ENCODE data around the gene MBLAC1. TPM values are rescaled to one million over a fixed set of nuclear protein-coding genes. Genes with fewer than 3 reads are reported as not detected.
A peak's percentile ranks its signal among the peaks of the same experiment; 100 is the strongest.

MBLAC1 gene
- total and polyA plus RNA-seq, 9 of the 15 experiments (the other 6 are each of a cell fraction or from before 2014, with no cell fraction given): 0.03 to 3.1 (median 0.52) TPM

DNA sequence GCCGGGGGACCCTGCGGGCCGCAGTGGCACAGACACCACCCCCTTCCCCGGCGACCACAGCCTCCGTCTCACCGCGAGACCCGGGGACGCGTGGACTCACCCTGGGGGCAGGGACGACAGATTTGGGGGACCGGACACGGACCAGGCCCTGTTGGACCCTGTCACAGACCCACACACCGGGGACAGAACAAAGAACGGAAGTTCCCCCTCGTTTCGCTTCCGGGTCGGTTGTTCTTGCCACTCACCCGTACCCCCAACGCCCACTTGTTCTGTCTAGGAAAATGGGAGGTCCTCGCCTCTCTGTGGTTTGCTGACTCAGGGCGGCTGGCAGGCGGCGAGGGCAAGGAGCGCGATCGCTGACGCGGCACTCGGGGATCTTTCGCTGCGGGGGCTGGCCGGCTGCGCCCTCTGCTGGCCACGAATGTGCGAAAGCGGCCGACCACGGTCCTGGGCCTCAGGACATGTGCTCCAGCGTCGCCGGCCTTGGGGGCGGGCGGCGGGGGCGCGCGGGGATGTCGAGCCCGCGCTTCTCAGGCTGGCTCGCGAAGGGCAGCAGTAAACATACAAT is 45.1 kb upstream of the MBLAC1 start, which contains the start of gene ZNF3 (continued):
- TF ChIP-seq, protein P1, sequence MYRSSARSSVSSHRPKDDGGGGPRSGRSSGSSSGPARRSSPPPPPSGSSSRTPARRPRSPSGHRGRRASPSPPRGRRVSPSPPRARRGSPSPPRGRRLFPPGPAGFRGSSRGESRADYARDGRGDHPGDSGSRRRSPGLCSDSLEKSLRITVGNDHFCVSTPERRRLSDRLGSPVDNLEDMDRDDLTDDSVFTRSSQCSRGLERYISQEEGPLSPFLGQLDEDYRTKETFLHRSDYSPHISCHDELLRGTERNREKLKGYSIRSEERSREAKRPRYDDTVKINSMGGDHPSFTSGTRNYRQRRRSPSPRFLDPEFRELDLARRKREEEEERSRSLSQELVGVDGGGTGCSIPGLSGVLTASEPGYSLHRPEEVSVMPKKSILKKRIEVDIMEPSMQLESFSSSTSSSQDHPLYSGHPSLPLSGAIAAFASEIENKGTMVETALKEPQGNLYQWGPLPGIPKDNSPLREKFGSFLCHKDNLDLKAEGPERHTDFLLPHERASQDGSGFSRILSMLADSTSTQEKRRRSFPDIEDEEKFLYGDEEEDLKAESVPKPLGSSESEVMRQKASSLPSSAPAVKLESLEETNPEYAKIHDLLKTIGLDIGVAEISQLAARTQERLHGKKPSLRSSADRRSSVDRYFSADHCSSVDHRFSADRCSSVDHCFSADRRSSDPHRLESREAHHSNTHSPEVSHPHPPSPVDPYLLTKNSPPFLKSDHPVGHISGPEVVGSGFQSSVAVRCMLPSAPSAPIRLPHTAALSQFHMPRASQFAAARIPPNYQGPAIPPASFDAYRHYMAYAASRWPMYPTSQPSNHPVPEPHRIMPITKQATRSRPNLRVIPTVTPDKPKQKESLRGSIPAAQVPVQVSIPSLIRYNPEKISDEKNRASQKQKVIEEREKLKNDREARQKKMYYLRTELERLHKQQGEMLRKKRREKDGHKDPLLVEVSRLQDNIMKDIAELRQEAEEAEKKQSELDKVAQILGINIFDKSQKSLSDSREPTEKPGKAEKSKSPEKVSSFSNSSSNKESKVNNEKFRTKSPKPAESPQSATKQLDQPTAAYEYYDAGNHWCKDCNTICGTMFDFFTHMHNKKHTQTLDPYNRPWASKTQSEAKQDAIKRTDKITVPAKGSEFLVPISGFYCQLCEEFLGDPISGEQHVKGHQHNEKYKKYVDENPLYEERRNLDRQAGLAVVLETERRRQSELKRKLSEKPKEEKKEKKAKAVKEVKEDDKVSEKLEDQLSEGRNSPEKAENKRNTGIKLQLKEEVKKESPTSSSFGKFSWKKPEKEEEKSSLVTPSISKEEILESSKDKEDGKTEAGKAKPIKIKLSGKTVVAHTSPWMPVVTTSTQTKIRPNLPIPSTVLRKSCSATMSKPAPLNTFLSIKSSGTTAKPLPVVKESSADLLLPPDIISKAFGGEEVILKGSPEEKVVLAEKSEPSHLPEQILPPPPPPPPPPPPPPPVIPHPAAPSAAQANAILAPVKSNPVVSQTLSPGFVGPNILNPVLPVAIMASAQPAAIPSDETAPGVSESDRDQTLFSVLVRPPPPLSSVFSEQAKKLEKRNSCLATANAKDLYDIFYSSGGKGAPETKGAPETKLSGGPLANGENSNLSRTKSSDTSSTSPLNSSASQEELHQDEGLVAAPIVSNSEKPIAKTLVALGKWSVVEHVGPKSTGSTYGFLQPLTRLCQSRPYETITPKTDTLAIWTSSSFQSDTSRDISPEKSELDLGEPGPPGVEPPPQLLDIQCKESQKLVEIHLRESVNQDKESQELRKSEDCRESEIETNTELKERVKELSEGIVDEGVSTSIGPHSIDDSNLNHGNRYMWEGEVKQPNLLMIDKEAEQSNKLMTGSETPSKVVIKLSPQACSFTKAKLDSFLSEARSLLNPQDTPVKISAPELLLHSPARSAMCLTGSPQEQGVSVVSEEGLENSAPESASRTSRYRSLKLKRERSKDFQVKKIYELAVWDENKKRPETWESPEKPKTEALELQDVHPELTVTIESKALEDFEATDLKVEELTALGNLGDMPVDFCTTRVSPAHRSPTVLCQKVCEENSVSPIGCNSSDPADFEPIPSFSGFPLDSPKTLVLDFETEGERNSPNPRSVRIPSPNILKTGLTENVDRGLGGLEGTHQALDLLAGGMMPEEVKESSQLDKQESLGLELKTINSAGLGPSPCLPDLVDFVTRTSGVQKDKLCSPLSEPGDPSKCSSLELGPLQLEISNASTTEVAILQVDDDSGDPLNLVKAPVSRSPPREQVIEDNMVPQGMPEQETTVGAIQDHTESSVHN (IDR thresholded peaks at IDR 0.05; ENCODE audit: borderline replicate concordance in 1 of 2, low read depth in 1 of 2): peak in 1 of 2 experiments; percentile 66; a peak in 2 of 4 replicates
- TF ChIP-seq NR1H2 (CRISPR knock-in tag; IDR thresholded peaks at IDR 0.05): peak; percentile 77
- TF ChIP-seq GABPB1 (CRISPR knock-in tag; IDR thresholded peaks at IDR 0.05): peak; percentile 99
- no peak for TF ChIP-seq MBD1 (CRISPR knock-in tag; IDR thresholded peaks at IDR 0.05)
- 0 out of 2 replicates have a peak, but pooled peaks have one; percentile 87 for TF ChIP-seq ZC3H11A (IDR thresholded peaks at IDR 0.05; ENCODE audit: low read depth, low read length)
- peak; percentile 89 for TF ChIP-seq CTBP1 (IDR thresholded peaks at IDR 0.05; ENCODE audit: borderline replicate concordance)
